ENCODE data around the gene EFCAB7.

Gene EFCAB7

GRCh38 chr1:63601061-63601460 is 77.7 kb downstream of the EFCAB7 start:
- in situ Hi-C loops (cut with HindIII; ENCODE audit: low sequenced_read_pairs), result no loop called here

- in situ Hi-C loops (cut with HindIII; ENCODE audit: low sequenced_read_pairs), result no loop called here
These were observed 78.1 kb downstream of the EFCAB7 start for GRCh38 chr1:63601463-63601862.

- in situ Hi-C loops (cut with HindIII; ENCODE audit: low sequenced_read_pairs), result no loop called here
These were observed 78.6 kb downstream of the EFCAB7 start for GRCh38 chr1:63601912-63602311.

GRCh38 chr1:63602629-63603028 is 79.3 kb downstream of the EFCAB7 start:
- in situ Hi-C loops (cut with HindIII; ENCODE audit: low sequenced_read_pairs), result no loop called here

- in situ Hi-C loops (cut with HindIII; ENCODE audit: low sequenced_read_pairs), result no loop called here
These were observed 80.5 kb downstream of the EFCAB7 start for GRCh38 chr1:63603810-63604209.

- in situ Hi-C loops (cut with HindIII; ENCODE audit: low sequenced_read_pairs), result no loop called here
These were observed 84.0 kb downstream of the EFCAB7 start for GRCh38 chr1:63607322-63607721.

GRCh38 chr1:63611231-63611630 is 87.9 kb downstream of the EFCAB7 start:
- in situ Hi-C loops (cut with HindIII; ENCODE audit: low sequenced_read_pairs), result loop anchor here (5.0 kb wide), 1 partner anchor 621 kb away; no protein-coding TSS in a partner anchor

- in situ Hi-C loops (cut with HindIII; ENCODE audit: low sequenced_read_pairs), result loop anchor here (5.0 kb wide), 1 partner anchor 620 kb away; no protein-coding TSS in a partner anchor
These were observed 89.2 kb downstream of the EFCAB7 start for GRCh38 chr1:63612564-63612963.

- in situ Hi-C loops (cut with HindIII; ENCODE audit: low sequenced_read_pairs), result loop anchor here (5.0 kb wide), 1 partner anchor 619 kb away; no protein-coding TSS in a partner anchor
These were observed 89.6 kb downstream of the EFCAB7 start for GRCh38 chr1:63612971-63613370.

- in situ Hi-C loops (cut with HindIII; ENCODE audit: low sequenced_read_pairs), result no loop called here
These were observed 92.6 kb downstream of the EFCAB7 start for GRCh38 chr1:63615768-63616420.

GRCh38 chr1:63617450-63617849 is 94.1 kb downstream of the EFCAB7 start:
- in situ Hi-C loops (cut with HindIII; ENCODE audit: low sequenced_read_pairs), result no loop called here

- in situ Hi-C loops (cut with HindIII; ENCODE audit: low sequenced_read_pairs), result no loop called here
These were observed 94.7 kb downstream of the EFCAB7 start for GRCh38 chr1:63618011-63618410.

- in situ Hi-C loops (cut with HindIII; ENCODE audit: low sequenced_read_pairs), result no loop called here
These were observed 96.2 kb downstream of the EFCAB7 start for GRCh38 chr1:63619558-63619957.

- in situ Hi-C loops (cut with HindIII; ENCODE audit: low sequenced_read_pairs), result no loop called here
These were observed 97.3 kb downstream of the EFCAB7 start for GRCh38 chr1:63620671-63621070.

GRCh38 chr1:63621075-63621474 is 97.8 kb downstream of the EFCAB7 start:
- in situ Hi-C loops (cut with HindIII; ENCODE audit: low sequenced_read_pairs), result no loop called here

GRCh38 chr1:63621698-63622097 is 98.4 kb downstream of the EFCAB7 start:
- in situ Hi-C loops (cut with HindIII; ENCODE audit: low sequenced_read_pairs), result no loop called here
